Caco-2 (cell line): ENCODE results near the gene PROM2. TPM values are rescaled to one million over a fixed set of nuclear protein-coding genes. Genes with fewer than 3 reads are reported as not detected.

Experiments used
- BruUV-seq: library from RNA; stranded (reverse); fragments of 400-500 nt; replicated peaks from 2 replicates; lab custom pipeline; 2021; lab: Mats Ljungman, UMichigan
- CTCF ChIA-PET: fragments of 300-600 bp; sonication (Branson Sonifier 250); formaldehyde crosslinking; loops from one replicate; lab custom pipeline; 2022; ENCODE audit warnings: antibody characterized with exemption; lab: Charles Lee
- POLR2A ChIA-PET: fragments of 300-600 bp; sonication (Branson Sonifier 250); formaldehyde crosslinking; loops from one replicate; lab custom pipeline; 2022; ENCODE audit warnings: antibody characterized with exemption; lab: Charles Lee
- DNase-seq, 2 experiments: peaks; one replicate each; pipeline versions ENCODE4 v3.0.0 to v3.0.0-alpha.2; 2020 to 2022
- H3K27me3 ChIP-seq: replicated peaks from 2 replicates; pipeline ENCODE4 v1.6.0; 2011; ENCODE audit warnings: low read length; ENCODE audit not compliant: control insufficient read depth, insufficient read depth
- H3K36me3 ChIP-seq: 2 replicates; pipeline ENCODE4 v1.5.1; 2011; ENCODE audit warnings: low read length; ENCODE audit not compliant: control insufficient read depth, insufficient read depth
- H3K4me1 ChIP-seq: fragments of 250-450 bp; sonication (Bioruptor Pico); 2 replicates; pipeline ENCODE4 v1.5.1; 2020; ENCODE audit warnings: mild to moderate bottlenecking
- H3K4me3 ChIP-seq: 2 replicates; pipeline ENCODE4 v1.5.1; 2011; ENCODE audit warnings: low read depth, mild to moderate bottlenecking, control low read depth, low read length
- H3K9me3 ChIP-seq: fragments of 250-450 bp; sonication (Bioruptor Pico); 2 replicates; pipeline ENCODE4 v1.5.1; 2020; ENCODE audit warnings: mild to moderate bottlenecking, moderate library complexity
- H3K27ac Mint-ChIP-seq: one replicate; pipeline ENCODE4 v1.8.0; 2022; ENCODE audit warnings: mixed read lengths; ENCODE audit not compliant: unreplicated experiment
- H3K27me3 Mint-ChIP-seq: one replicate; pipeline ENCODE4 v1.8.0; 2022; ENCODE audit warnings: mixed read lengths; ENCODE audit not compliant: insufficient read depth, unreplicated experiment
- H3K36me3 Mint-ChIP-seq: one replicate; pipeline ENCODE4 v1.8.0; 2022; ENCODE audit warnings: mild to moderate bottlenecking, mixed read lengths; ENCODE audit not compliant: insufficient read depth, unreplicated experiment
- H3K4me1 Mint-ChIP-seq: one replicate; pipeline ENCODE4 v1.8.0; 2022; ENCODE audit warnings: low read depth, mixed read lengths; ENCODE audit not compliant: unreplicated experiment
- H3K4me3 Mint-ChIP-seq: one replicate; pipeline ENCODE4 v1.8.0; 2022; ENCODE audit warnings: mild to moderate bottlenecking, moderate library complexity, mixed read lengths; ENCODE audit not compliant: unreplicated experiment
- H3K9me3 Mint-ChIP-seq: one replicate; pipeline ENCODE4 v1.8.0; 2022; ENCODE audit warnings: mixed read lengths; ENCODE audit not compliant: unreplicated experiment
- intact Hi-C: fragments of 100-400 bp; cut with micrococcal nuclease; formaldehyde crosslinking; loops from one replicate; pipeline ENCODE4 v1.10.0; 2022; ENCODE audit not compliant: unreplicated experiment
- total RNA-seq: library from RNA; stranded (reverse); gene quantifications from 2 replicates; pipeline ENCODE4 v1.2.3, GENCODE V29; 2022
- TF ChIP-seq, protein P1 (sequence below), 2 experiments: fragments of 200-600 bp in 1 of 2; IDR thresholded peaks; 1 replicate in 1 of 2; 2 replicates in 1 of 2; pipeline versions ENCODE4 v1.5.1 to v1.8.0; 2011 to 2022; ENCODE audit warnings: antibody characterized with exemption in 1 of 2, control low read depth in 1 of 2, inconsistent platforms in 1 of 2, low read depth in 1 of 2, low read length in 1 of 2, mild to moderate bottlenecking in 1 of 2, moderate library complexity in 1 of 2; ENCODE audit not compliant: insufficient read depth in 1 of 2, severe bottlenecking in 1 of 2, unreplicated experiment in 1 of 2

Gene PROM2
- total RNA-seq, 1 experiment from 2014 or later: 0.82 TPM

DNA sequence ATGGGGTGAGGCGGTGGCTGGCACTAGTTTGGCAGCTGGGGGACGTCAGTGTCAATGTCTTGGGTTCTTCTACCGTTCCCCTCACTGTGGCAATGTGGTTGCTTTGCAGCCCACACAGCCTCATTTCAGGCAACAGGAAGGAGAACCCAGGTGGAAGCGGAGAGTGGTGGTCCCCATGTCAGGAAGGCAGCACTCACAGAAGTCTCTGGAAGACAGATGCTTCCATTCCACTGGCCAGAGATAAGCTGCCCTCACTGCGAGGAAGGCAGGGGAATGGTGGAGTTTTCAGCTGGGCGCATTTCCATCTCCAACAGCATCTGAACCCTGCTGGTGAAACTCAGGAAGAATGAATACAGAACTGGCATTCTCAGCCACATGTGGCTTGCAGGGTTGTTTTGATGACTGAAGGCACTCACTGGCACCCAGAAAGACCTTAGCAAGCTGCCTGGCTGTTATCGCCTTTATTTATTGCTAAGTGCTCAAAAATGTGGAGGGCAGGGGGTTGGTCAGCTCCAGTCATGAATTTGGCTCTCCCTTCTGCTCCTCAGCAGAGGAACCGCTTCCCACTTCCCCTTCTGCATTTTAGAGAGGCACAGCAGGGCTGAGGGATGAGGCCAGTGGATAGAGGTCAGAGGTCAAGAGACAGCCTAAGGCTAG is 42.3 kb downstream of the PROM2 start:
- no peaks in the 10 kb centered on the region for H3K9me3 ChIP-seq
- Mint-ChIP-seq H3K4me1 (no peaks in the 10 kb centered on the region), H3K36me3 (no peaks in the 10 kb centered on the region), H3K27ac (no peak overlapping the region), H3K27me3 (peaks cover 4% of the 10 kb centered on the region), H3K4me3 (no peak overlapping the region), H3K9me3 (no peaks in the 10 kb centered on the region)
- H3K4me3 ChIP-seq: no peak overlapping the region
- no peaks in the 10 kb centered on the region for H3K36me3 ChIP-seq
- no peak for DNase-seq
- H3K4me1 ChIP-seq: no peaks in the 10 kb centered on the region
- TF ChIP-seq, protein P1, sequence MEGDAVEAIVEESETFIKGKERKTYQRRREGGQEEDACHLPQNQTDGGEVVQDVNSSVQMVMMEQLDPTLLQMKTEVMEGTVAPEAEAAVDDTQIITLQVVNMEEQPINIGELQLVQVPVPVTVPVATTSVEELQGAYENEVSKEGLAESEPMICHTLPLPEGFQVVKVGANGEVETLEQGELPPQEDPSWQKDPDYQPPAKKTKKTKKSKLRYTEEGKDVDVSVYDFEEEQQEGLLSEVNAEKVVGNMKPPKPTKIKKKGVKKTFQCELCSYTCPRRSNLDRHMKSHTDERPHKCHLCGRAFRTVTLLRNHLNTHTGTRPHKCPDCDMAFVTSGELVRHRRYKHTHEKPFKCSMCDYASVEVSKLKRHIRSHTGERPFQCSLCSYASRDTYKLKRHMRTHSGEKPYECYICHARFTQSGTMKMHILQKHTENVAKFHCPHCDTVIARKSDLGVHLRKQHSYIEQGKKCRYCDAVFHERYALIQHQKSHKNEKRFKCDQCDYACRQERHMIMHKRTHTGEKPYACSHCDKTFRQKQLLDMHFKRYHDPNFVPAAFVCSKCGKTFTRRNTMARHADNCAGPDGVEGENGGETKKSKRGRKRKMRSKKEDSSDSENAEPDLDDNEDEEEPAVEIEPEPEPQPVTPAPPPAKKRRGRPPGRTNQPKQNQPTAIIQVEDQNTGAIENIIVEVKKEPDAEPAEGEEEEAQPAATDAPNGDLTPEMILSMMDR (IDR thresholded peaks at IDR 0.05; ENCODE audit: insufficient read depth in 1 of 2, low read depth in 1 of 2, low read length in 1 of 2, severe bottlenecking in 1 of 2, unreplicated experiment in 1 of 2): no peak
- no peaks in the 10 kb centered on the region for H3K27me3 ChIP-seq
- intact Hi-C loops: loop anchor here (5.0 kb wide), 1 partner anchor 294 kb away; no protein-coding TSS in a partner anchor
- POLR2A ChIA-PET: no interaction called here
- CTCF ChIA-PET: no interaction called here
- BruUV-seq: no TSS peak

DNA sequence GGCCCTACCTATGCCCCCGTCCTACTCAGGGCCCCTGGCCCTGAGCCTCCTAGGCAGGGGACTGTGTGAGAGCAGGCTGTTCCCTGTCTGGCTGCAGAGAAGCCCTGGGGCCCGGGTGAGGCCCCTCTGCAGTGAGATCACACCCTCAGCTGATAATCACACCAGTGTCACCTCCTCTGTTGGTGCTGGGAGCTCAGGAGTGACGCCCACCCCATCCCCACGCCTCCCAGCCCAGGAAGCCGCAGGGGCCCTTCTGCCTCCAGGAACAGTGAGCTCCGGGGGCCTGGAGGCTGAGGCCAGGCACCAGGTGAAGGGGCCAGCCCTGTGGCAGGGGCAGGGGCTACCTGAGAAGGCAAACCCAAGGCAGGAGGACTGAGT is 42.9 kb downstream of the PROM2 start:
- intact Hi-C loops: loop anchor here (5.0 kb wide), 1 partner anchor 295 kb away; no protein-coding TSS in a partner anchor
- no peaks in the 10 kb centered on the region for H3K4me1 ChIP-seq
- H3K9me3 Mint-ChIP-seq: no peaks in the 10 kb centered on the region

DNA sequence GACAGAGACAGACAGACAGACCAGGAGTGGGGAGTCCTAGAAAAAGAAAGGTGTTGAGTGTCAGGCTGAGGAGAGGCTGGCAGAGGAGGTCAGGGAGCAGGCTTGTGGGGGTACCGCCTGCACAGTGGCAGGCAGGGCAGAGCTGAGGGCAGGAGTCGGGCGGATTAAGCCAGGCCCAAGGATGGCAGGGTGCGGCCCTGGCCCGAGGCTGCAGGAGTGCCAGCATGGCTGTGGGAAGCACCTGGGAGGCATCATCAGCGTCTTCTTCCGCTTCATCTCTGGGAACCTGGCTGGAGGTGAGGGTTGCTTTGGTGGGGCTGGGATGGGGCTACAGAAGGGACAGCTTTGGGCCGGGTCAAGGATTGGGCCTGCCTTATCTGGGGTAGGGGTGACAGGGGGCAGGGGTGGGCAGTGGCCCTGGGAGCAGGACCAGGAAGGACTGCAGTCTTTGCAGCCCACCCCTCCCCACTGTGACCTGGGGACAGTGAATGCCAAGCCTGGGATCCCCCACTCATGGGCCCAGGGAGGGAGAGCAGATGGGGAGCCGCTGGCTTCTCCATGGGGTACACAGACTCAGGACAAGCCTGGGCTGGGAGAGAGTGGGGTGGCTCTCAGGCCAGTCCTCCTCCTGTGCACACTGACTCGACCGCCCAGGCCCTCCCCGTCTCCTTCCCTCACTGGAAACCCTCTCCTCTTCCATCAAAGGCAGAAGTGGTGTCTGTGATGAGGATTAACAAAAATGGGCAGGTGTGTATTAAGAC is 43.6 kb downstream of the PROM2 start:
- TF ChIP-seq, protein P1 (IDR thresholded peaks at IDR 0.05; ENCODE audit: insufficient read depth in 1 of 2, low read depth in 1 of 2, low read length in 1 of 2, severe bottlenecking in 1 of 2, unreplicated experiment in 1 of 2): no peak
- Histone ChIP-seq H3K9me3 (no peaks in the 10 kb centered on the region), H3K4me1 (no peaks in the 10 kb centered on the region), H3K36me3 (no peaks in the 10 kb centered on the region), H3K4me3 (no peak overlapping the region), H3K27me3 (no peaks in the 10 kb centered on the region)
- POLR2A ChIA-PET: no interaction called here
- intact Hi-C loops: loop anchor here (5.0 kb wide), 1 partner anchor 296 kb away; no protein-coding TSS in a partner anchor
- Mint-ChIP-seq H3K27ac (no peak overlapping the region), H3K27me3 (peaks cover 4% of the 10 kb centered on the region), H3K9me3 (no peaks in the 10 kb centered on the region), H3K36me3 (no peaks in the 10 kb centered on the region), H3K4me1 (no peaks in the 10 kb centered on the region), H3K4me3 (no peak overlapping the region)
- BruUV-seq: no TSS peak
- CTCF ChIA-PET: no interaction called here
- no peak for DNase-seq

More for the DNA sequence above, 42.9 kb downstream of the PROM2 start:
- H3K27ac Mint-ChIP-seq: no peak overlapping the region
- no peak overlapping the region for H3K4me3 Mint-ChIP-seq
- H3K27me3 ChIP-seq: no peaks in the 10 kb centered on the region
- CTCF ChIA-PET: no interaction called here
- no peaks in the 10 kb centered on the region for H3K4me1 Mint-ChIP-seq
- DNase-seq: no peak
- POLR2A ChIA-PET: no interaction called here
- no peak overlapping the region for H3K4me3 ChIP-seq
- TF ChIP-seq, protein P1 (IDR thresholded peaks at IDR 0.05; ENCODE audit: insufficient read depth in 1 of 2, low read depth in 1 of 2, low read length in 1 of 2, severe bottlenecking in 1 of 2, unreplicated experiment in 1 of 2): no peak
- no peaks in the 10 kb centered on the region for H3K36me3 ChIP-seq
- BruUV-seq: no TSS peak
- H3K36me3 Mint-ChIP-seq: no peaks in the 10 kb centered on the region
- peaks cover 4% of the 10 kb centered on the region for H3K27me3 Mint-ChIP-seq
- no peaks in the 10 kb centered on the region for H3K9me3 ChIP-seq
